Measurements from ENCODE around the gene HORMAD1. TPM values are rescaled to one million over a fixed set of nuclear protein-coding genes. Genes with fewer than 3 reads are reported as not detected.

The HORMAD1 gene
- total and polyA plus RNA-seq, 2 of the 13 experiments (the other 11 are each of a cell fraction or from before 2014, with no cell fraction given), result not detected

GRCh38 chr1:150683914-150684313, 36.8 kb downstream of the HORMAD1 start:
- intact Hi-C loops (cut with micrococcal nuclease; ENCODE audit: unreplicated experiment), result no loop called here
- TF ChIP-seq IKZF5 (CRISPR knock-in tag; IDR thresholded peaks at IDR 0.05), result no peak
- TF ChIP-seq, protein P1, sequence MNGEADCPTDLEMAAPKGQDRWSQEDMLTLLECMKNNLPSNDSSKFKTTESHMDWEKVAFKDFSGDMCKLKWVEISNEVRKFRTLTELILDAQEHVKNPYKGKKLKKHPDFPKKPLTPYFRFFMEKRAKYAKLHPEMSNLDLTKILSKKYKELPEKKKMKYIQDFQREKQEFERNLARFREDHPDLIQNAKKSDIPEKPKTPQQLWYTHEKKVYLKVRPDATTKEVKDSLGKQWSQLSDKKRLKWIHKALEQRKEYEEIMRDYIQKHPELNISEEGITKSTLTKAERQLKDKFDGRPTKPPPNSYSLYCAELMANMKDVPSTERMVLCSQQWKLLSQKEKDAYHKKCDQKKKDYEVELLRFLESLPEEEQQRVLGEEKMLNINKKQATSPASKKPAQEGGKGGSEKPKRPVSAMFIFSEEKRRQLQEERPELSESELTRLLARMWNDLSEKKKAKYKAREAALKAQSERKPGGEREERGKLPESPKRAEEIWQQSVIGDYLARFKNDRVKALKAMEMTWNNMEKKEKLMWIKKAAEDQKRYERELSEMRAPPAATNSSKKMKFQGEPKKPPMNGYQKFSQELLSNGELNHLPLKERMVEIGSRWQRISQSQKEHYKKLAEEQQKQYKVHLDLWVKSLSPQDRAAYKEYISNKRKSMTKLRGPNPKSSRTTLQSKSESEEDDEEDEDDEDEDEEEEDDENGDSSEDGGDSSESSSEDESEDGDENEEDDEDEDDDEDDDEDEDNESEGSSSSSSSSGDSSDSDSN (CRISPR knock-in tag; IDR thresholded peaks at IDR 0.05), result no peak
- TF ChIP-seq EEA1 (CRISPR knock-in tag; IDR thresholded peaks at IDR 0.05; ENCODE audit: borderline replicate concordance), result no peak
- no peak for TF ChIP-seq SRSF4 (IDR thresholded peaks at IDR 0.05; ENCODE audit: low read depth, low read length, poor library complexity, severe bottlenecking)
- TF ChIP-seq, protein P2, sequence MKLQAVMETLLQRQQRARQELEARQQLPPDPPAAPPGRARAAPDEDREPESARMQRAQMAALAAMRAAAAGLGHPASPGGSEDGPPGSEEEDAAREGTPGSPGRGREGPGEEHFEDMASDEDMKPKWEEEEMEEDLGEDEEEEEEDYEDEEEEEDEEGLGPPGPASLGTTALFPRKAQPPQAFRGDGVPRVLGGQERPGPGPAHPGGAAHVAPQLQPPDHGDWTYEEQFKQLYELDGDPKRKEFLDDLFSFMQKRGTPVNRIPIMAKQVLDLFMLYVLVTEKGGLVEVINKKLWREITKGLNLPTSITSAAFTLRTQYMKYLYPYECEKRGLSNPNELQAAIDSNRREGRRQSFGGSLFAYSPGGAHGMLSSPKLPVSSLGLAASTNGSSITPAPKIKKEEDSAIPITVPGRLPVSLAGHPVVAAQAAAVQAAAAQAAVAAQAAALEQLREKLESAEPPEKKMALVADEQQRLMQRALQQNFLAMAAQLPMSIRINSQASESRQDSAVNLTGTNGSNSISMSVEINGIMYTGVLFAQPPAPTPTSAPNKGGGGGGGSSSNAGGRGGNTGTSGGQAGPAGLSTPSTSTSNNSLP (IDR thresholded peaks at IDR 0.05; ENCODE audit: low read depth, low read length), result no peak
- TF ChIP-seq CEBPB (IDR thresholded peaks at IDR 0.05; ENCODE audit: borderline replicate concordance, low read depth, low read length), result no peak
- no peak for TF ChIP-seq ZNF543 (CRISPR knock-in tag; IDR thresholded peaks at IDR 0.05)
- no peak for TF ChIP-seq TFAP4 (IDR thresholded peaks at IDR 0.05; ENCODE audit: borderline replicate concordance, low read depth)
- TF ChIP-seq ZNF10 (CRISPR knock-in tag; IDR thresholded peaks at IDR 0.05; ENCODE audit: borderline replicate concordance, low read depth), result no peak
- TF ChIP-seq TSC22D2 (CRISPR knock-in tag; IDR thresholded peaks at IDR 0.05; ENCODE audit: borderline replicate concordance), result no peak
- TF ChIP-seq, protein P3, sequence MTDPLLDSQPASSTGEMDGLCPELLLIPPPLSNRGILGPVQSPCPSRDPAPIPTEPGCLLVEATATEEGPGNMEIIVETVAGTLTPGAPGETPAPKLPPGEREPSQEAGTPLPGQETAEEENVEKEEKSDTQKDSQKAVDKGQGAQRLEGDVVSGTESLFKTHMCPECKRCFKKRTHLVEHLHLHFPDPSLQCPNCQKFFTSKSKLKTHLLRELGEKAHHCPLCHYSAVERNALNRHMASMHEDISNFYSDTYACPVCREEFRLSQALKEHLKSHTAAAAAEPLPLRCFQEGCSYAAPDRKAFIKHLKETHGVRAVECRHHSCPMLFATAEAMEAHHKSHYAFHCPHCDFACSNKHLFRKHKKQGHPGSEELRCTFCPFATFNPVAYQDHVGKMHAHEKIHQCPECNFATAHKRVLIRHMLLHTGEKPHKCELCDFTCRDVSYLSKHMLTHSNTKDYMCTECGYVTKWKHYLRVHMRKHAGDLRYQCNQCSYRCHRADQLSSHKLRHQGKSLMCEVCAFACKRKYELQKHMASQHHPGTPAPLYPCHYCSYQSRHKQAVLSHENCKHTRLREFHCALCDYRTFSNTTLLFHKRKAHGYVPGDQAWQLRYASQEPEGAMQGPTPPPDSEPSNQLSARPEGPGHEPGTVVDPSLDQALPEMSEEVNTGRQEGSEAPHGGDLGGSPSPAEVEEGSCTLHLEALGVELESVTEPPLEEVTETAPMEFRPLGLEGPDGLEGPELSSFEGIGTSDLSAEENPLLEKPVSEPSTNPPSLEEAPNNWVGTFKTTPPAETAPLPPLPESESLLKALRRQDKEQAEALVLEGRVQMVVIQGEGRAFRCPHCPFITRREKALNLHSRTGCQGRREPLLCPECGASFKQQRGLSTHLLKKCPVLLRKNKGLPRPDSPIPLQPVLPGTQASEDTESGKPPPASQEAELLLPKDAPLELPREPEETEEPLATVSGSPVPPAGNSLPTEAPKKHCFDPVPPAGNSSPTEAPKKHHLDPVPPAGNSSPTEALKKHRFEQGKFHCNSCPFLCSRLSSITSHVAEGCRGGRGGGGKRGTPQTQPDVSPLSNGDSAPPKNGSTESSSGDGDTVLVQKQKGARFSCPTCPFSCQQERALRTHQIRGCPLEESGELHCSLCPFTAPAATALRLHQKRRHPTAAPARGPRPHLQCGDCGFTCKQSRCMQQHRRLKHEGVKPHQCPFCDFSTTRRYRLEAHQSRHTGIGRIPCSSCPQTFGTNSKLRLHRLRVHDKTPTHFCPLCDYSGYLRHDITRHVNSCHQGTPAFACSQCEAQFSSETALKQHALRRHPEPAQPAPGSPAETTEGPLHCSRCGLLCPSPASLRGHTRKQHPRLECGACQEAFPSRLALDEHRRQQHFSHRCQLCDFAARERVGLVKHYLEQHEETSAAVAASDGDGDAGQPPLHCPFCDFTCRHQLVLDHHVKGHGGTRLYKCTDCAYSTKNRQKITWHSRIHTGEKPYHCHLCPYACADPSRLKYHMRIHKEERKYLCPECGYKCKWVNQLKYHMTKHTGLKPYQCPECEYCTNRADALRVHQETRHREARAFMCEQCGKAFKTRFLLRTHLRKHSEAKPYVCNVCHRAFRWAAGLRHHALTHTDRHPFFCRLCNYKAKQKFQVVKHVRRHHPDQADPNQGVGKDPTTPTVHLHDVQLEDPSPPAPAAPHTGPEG (CRISPR knock-in tag; IDR thresholded peaks at IDR 0.05), result no peak
- TF ChIP-seq ZNF746 (CRISPR knock-in tag; IDR thresholded peaks at IDR 0.05), result no peak

More at GRCh38 chr1:150683914-150684313, 36.8 kb downstream of the HORMAD1 start:
- WGBS (ENCODE audit: low lambda C conversion rate), result 92% methylated on average over 1 of the region's 1 CpG
- Histone ChIP-seq H3K9ac (ENCODE audit: insufficient read depth, low read depth, low read length) (no peak overlapping the region), H3K4me3 (replicated peaks in 1 of 3; ENCODE audit: insufficient read depth in 1 of 3, low read depth in 2 of 3, low read length in 3 of 3) (no peak overlapping the region), H3K36me3 (replicated peaks in 1 of 2; ENCODE audit: control insufficient read depth in 1 of 2, insufficient read depth in 2 of 2, low read length in 2 of 2) (peaks cover 0 to 20% of the 10 kb centered on the region in 2 experiments; a peak in 4 of 5 replicates), H4K20me1 (ENCODE audit: insufficient read depth, low read length) (no peaks in the 10 kb centered on the region), H3K27me3 (ENCODE audit: control insufficient read depth in 1 of 2, insufficient read depth in 2 of 2, low read length in 2 of 2) (no peaks in the 10 kb centered on the region), H3K79me2 (ENCODE audit: insufficient read depth, low read length) (no peaks in the 10 kb centered on the region), H3K9me3 (ENCODE audit: low read length) (no peaks in the 10 kb centered on the region), H2AFZ (ENCODE audit: low read length) (no peak overlapping the region), H3K27ac (ENCODE audit: extremely low read length, insufficient read depth, low read length) (no peak overlapping the region), H3K4me2 (ENCODE audit: low read depth, low read length) (no peak overlapping the region), H3K4me1 (ENCODE audit: insufficient read depth, low read length) (no peaks in the 10 kb centered on the region)
- CTCF ChIA-PET (ENCODE audit: low intra/inter-chr PET ratio, low total read pairs), result no interaction called here
- no TSS peak for BruUV-seq (replicated peaks)
- no peak for FAIRE-seq
- in situ Hi-C loops (cut with HindIII; ENCODE audit: extremely low pct_ligation_motif_present, low pct_unique_long_range_greater_than_20kb), result no loop called here
- no peak for ATAC-seq
- POLR2A ChIA-PET, result no interaction called here
- DNase-seq (ENCODE audit: low spot score), result no peak

All from HepG2 (cell line).